H9 (cell line): ENCODE data around the gene CACNA2D4. TPM values are rescaled to one million over a fixed set of nuclear protein-coding genes. Genes with fewer than 3 reads are reported as not detected.

Experiments
- DNase-seq: peaks from one replicate; pipeline ENCODE4 v3.0.0-alpha.2; 2017
- H2AFZ ChIP-seq: one replicate; pipeline ENCODE4 v1.6.1; 2013; ENCODE audit warnings: mild to moderate bottlenecking, low read length, control low read depth, moderate library complexity
- H2AK5ac ChIP-seq: 2 replicates; pipeline ENCODE4 v1.6.1; 2013; ENCODE audit warnings: low read length, control low read depth, mixed read lengths; ENCODE audit not compliant: insufficient read length
- H2BK120ac ChIP-seq: one replicate; pipeline ENCODE4 v1.6.1; 2013; ENCODE audit warnings: low read depth, mild to moderate bottlenecking, low read length, control low read depth, inconsistent platforms; ENCODE audit not compliant: poor library complexity, severe bottlenecking
- H2BK12ac ChIP-seq: 2 replicates; pipeline ENCODE4 v1.6.1; 2013; ENCODE audit warnings: low read length, control low read depth, mixed read lengths, low read depth; ENCODE audit not compliant: insufficient read length
- H2BK15ac ChIP-seq: 2 replicates; pipeline ENCODE4 v1.6.1; 2013; ENCODE audit warnings: low read depth, low read length, control low read depth
- H2BK20ac ChIP-seq: one replicate; pipeline ENCODE4 v1.6.1; 2013; ENCODE audit warnings: low read depth, mild to moderate bottlenecking, low read length, control low read depth, inconsistent platforms; ENCODE audit not compliant: poor library complexity, severe bottlenecking
- H2BK5ac ChIP-seq: 2 replicates; pipeline ENCODE4 v1.6.1; 2013; ENCODE audit warnings: low read length, control low read depth, mixed read lengths; ENCODE audit not compliant: insufficient read length
- H3K14ac ChIP-seq: 2 replicates; pipeline ENCODE4 v1.6.1; 2013; ENCODE audit warnings: low read length, control low read depth; ENCODE audit not compliant: insufficient read depth
- H3K18ac ChIP-seq: 2 replicates; pipeline ENCODE4 v1.6.1; 2013; ENCODE audit warnings: low read depth, mild to moderate bottlenecking, mixed read lengths, low read length, control low read depth; ENCODE audit not compliant: insufficient read length
- H3K23ac ChIP-seq: 2 replicates; pipeline ENCODE4 v1.6.1; 2013; ENCODE audit warnings: low read length, control low read depth, mixed read lengths, low read depth; ENCODE audit not compliant: insufficient read length
- H3K23me2 ChIP-seq: 2 replicates; pipeline ENCODE4 v1.6.1; 2013; ENCODE audit warnings: low read depth, mild to moderate bottlenecking, mixed read lengths, low read length, control low read depth; ENCODE audit not compliant: insufficient read length, poor library complexity, severe bottlenecking
- H3K27ac ChIP-seq: 2 replicates; pipeline ENCODE4 v1.5.1; 2013; ENCODE audit warnings: low read length, control low read depth, mixed read lengths, low read depth; ENCODE audit not compliant: insufficient read length
- H3K27me3 ChIP-seq: 2 replicates; pipeline ENCODE4 v1.6.1; 2013; ENCODE audit warnings: low read length, control low read depth, inconsistent platforms; ENCODE audit not compliant: insufficient read depth
- H3K4ac ChIP-seq: 2 replicates; pipeline ENCODE4 v1.6.1; 2013; ENCODE audit warnings: low read depth, mild to moderate bottlenecking, control low read depth, inconsistent platforms, low read length, moderate library complexity
- H3K4me1 ChIP-seq: 2 replicates; pipeline ENCODE4 v1.6.1; 2013; ENCODE audit warnings: low read length, control low read depth, inconsistent platforms; ENCODE audit not compliant: insufficient read depth
- H3K4me2 ChIP-seq: 2 replicates; pipeline ENCODE4 v1.6.1; 2013; ENCODE audit warnings: low read length, control low read depth, mixed read lengths; ENCODE audit not compliant: insufficient read length, insufficient read depth
- H3K56ac ChIP-seq: 2 replicates; pipeline ENCODE4 v1.6.1; 2013; ENCODE audit warnings: low read depth, mild to moderate bottlenecking, mixed read lengths, low read length, control low read depth; ENCODE audit not compliant: insufficient read length
- H3K79me1 ChIP-seq: 2 replicates; pipeline ENCODE4 v1.6.1; 2013; ENCODE audit warnings: low read depth, mild to moderate bottlenecking, moderate library complexity, low read length, control low read depth, inconsistent platforms; ENCODE audit not compliant: insufficient read depth, poor library complexity, severe bottlenecking
- H3K79me2 ChIP-seq: 2 replicates; pipeline ENCODE4 v1.6.1; 2013; ENCODE audit warnings: low read length, control low read depth, inconsistent platforms; ENCODE audit not compliant: insufficient read depth
- H3K9ac ChIP-seq: 2 replicates; pipeline ENCODE4 v1.6.1; 2013; ENCODE audit warnings: low read length, control low read depth, mixed read lengths; ENCODE audit not compliant: insufficient read length; ENCODE audit errors: extremely low read depth
- H3K9me3 ChIP-seq: one replicate; pipeline ENCODE4 v1.6.1; 2013; ENCODE audit warnings: low read depth, low read length, inconsistent platforms; ENCODE audit not compliant: control insufficient read depth
- H3T11ph ChIP-seq: one replicate; pipeline ENCODE4 v1.6.1; 2013; ENCODE audit warnings: mild to moderate bottlenecking, low read length, control low read depth, inconsistent platforms
- H4K20me1 ChIP-seq: one replicate; pipeline ENCODE4 v1.6.1; 2013; ENCODE audit not compliant: control insufficient read depth, insufficient read length, insufficient read depth
- H4K5ac ChIP-seq: 2 replicates; pipeline ENCODE4 v1.6.1; 2013; ENCODE audit warnings: low read depth, mild to moderate bottlenecking, mixed read lengths, low read length, control low read depth; ENCODE audit not compliant: insufficient read length
- H4K8ac ChIP-seq: replicated peaks from 2 replicates; pipeline ENCODE4 v1.6.1; 2013; ENCODE audit warnings: low read length, control low read depth, mixed read lengths, low read depth; ENCODE audit not compliant: insufficient read length
- H4K91ac ChIP-seq: 2 replicates; pipeline ENCODE4 v1.6.1; 2013; ENCODE audit warnings: low read depth, mild to moderate bottlenecking, moderate library complexity, mixed read lengths, low read length, control low read depth; ENCODE audit not compliant: insufficient read length
- H3K27ac Mint-ChIP-seq, 3 experiments: 2 replicates in 2 of 3; 3 replicates in 1 of 3; pipeline ENCODE4 v1.8.0; 2020 to 2021; ENCODE audit warnings: mixed read lengths in 3 of 3, mild to moderate bottlenecking in 1 of 3, moderate library complexity in 1 of 3
- H3K27me3 Mint-ChIP-seq: 2 replicates; pipeline ENCODE4 v1.8.0; 2021; ENCODE audit warnings: low read depth, mild to moderate bottlenecking, moderate library complexity, mixed read lengths
- H3K36me3 Mint-ChIP-seq, 3 experiments: 2 replicates in 2 of 3; 3 replicates in 1 of 3; pipeline ENCODE4 v1.8.0; 2020 to 2021; ENCODE audit warnings: low read depth in 3 of 3, mixed read lengths in 3 of 3; ENCODE audit not compliant: insufficient read depth in 1 of 3
- H3K4me1 Mint-ChIP-seq, 2 experiments: 2 replicates each; pipeline ENCODE4 v1.8.0; 2020; ENCODE audit warnings: mixed read lengths in 2 of 2
- H3K4me3 Mint-ChIP-seq, 2 experiments: 2 replicates in 1 of 2; 3 replicates in 1 of 2; pipeline ENCODE4 v1.8.0; 2020 to 2021; ENCODE audit warnings: mild to moderate bottlenecking in 2 of 2, mixed read lengths in 2 of 2, moderate library complexity in 1 of 2
- H3K9me3 Mint-ChIP-seq, 2 experiments: 2 replicates in 1 of 2; 3 replicates in 1 of 2; pipeline ENCODE4 v1.8.0; 2020; ENCODE audit warnings: mild to moderate bottlenecking in 2 of 2, mixed read lengths in 2 of 2, moderate library complexity in 1 of 2
- WGBS: extraction: QIAGEN DNeasy Blood & Tissue Kit; methylation state at CpG from one replicate; pipeline ENCODE4 v1.1.7; 2013; ENCODE audit warnings: missing lambda C conversion rate, low lambda C conversion rate, mixed read lengths; ENCODE audit not compliant: insufficient read length; ENCODE audit errors: extremely low coverage; 5-methylcytosine and 5-hydroxymethylcytosine counted together
- total RNA-seq: library from RNA; stranded (reverse); gene quantifications from 2 replicates; pipeline ENCODE4 v1.2.1, GENCODE V29; 2021
- TF ChIP-seq, protein P1 (sequence below): fragments of 200-600 bp; sonication (generic); conservative IDR thresholded peaks from 3 replicates; pipeline ENCODE4 v1.8.0; 2021; ENCODE audit warnings: antibody characterized with exemption, mild to moderate bottlenecking

The CACNA2D4 gene
- total RNA-seq, 1 experiment from 2014 or later: 0.79 TPM

DNA sequence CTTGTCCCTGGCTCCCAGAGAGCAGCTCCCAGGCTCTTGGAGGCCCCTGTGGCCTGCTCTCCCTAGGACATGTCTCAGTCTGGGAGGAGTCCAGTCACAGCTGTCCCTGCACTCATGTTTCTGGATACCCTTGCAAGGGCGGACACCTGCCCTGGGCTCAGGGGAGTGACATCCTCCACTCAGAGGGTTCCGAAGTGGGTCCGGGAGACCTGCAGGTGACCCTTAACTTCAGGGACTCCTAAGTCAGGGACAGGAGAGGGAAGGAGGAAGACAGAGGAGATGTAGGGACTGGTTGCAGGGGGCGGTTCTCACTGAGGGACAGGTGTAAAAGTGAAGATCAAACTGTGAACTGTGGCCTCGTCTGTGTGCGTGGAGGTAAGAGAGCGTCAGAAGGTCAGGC, 37.6 kb downstream of the CACNA2D4 start:
- H3K9ac ChIP-seq: no peak overlapping the region
- peaks cover 0 to 2% (median 0%) of the 10 kb centered on the region in 3 experiments; a peak in 2 of 7 replicates for H3K36me3 Mint-ChIP-seq
- no peak overlapping the region for H3K4ac ChIP-seq
- no peak overlapping the region for H2BK120ac ChIP-seq
- no peaks in the 10 kb centered on the region for H3K79me1 ChIP-seq
- H4K5ac ChIP-seq: no peak overlapping the region
- H3K18ac ChIP-seq: no peak overlapping the region
- H4K8ac ChIP-seq: no peak overlapping the region
- WGBS: no CpG with 5 or more reads among the region's 7 CpGs
- H4K20me1 ChIP-seq: no peaks in the 10 kb centered on the region
- H3T11ph ChIP-seq: no peak overlapping the region
- no peak overlapping the region for H3K23ac ChIP-seq
- no peak overlapping the region for H3K14ac ChIP-seq
- H2BK5ac ChIP-seq: no peak overlapping the region
- H2BK15ac ChIP-seq: no peak overlapping the region
- H3K27me3 ChIP-seq: no peaks in the 10 kb centered on the region
- no peaks in the 10 kb centered on the region for H3K79me2 ChIP-seq
- no peak overlapping the region for H3K56ac ChIP-seq
- no peaks in the 10 kb centered on the region; the same call in 1 of the 2 replicates for H3K27me3 Mint-ChIP-seq
- peak overlapping the region in 1 of 3 experiments; percentile 81; a peak in 1 of 7 replicates for H3K27ac Mint-ChIP-seq
- H3K4me3 Mint-ChIP-seq: no peak overlapping the region
- H3K4me1 ChIP-seq: no peaks in the 10 kb centered on the region
- no peak overlapping the region for H3K27ac ChIP-seq
- no peaks in the 10 kb centered on the region for H3K9me3 Mint-ChIP-seq
- no peak overlapping the region for H2BK20ac ChIP-seq
- H3K4me1 Mint-ChIP-seq: no peaks in the 10 kb centered on the region
- H4K91ac ChIP-seq: no peak overlapping the region
- no peak overlapping the region for H2AFZ ChIP-seq
- H3K9me3 ChIP-seq: no peaks in the 10 kb centered on the region
- H3K4me2 ChIP-seq: no peak overlapping the region
- DNase-seq: peak; percentile 22
- H2AK5ac ChIP-seq: no peak overlapping the region
- TF ChIP-seq, protein P1, sequence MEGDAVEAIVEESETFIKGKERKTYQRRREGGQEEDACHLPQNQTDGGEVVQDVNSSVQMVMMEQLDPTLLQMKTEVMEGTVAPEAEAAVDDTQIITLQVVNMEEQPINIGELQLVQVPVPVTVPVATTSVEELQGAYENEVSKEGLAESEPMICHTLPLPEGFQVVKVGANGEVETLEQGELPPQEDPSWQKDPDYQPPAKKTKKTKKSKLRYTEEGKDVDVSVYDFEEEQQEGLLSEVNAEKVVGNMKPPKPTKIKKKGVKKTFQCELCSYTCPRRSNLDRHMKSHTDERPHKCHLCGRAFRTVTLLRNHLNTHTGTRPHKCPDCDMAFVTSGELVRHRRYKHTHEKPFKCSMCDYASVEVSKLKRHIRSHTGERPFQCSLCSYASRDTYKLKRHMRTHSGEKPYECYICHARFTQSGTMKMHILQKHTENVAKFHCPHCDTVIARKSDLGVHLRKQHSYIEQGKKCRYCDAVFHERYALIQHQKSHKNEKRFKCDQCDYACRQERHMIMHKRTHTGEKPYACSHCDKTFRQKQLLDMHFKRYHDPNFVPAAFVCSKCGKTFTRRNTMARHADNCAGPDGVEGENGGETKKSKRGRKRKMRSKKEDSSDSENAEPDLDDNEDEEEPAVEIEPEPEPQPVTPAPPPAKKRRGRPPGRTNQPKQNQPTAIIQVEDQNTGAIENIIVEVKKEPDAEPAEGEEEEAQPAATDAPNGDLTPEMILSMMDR: no peak
- H3K23me2 ChIP-seq: no peaks in the 10 kb centered on the region
- H2BK12ac ChIP-seq: no peak overlapping the region
